Peyer's patch (tissue), 4 donors: ENCODE results near the gene RAVER2. TPM values are rescaled to one million over a fixed set of nuclear protein-coding genes. Genes with fewer than 3 reads are reported as not detected.
"Not testable (repeated sequence)": the region's sequence is repeated elsewhere in the genome, so short reads cannot be mapped to it uniquely, and the experiment has no call there.

Source experiments
- DNase-seq, 3 donors: peaks; one replicate each; pipeline ENCODE4 v3.0.0-alpha.2; 2017 to 2019
- H3K27ac ChIP-seq, 4 donors: fragments of 200-600 bp; sonication (generic); one replicate each; pipeline ENCODE4 v1.5.1; 2016 to 2019
- H3K27me3 ChIP-seq, 2 donors: fragments of 200-600 bp; sonication (generic); one replicate each; pipeline ENCODE4 v1.5.1; 2019
- H3K36me3 ChIP-seq, 3 donors: fragments of 200-600 bp; sonication (generic); one replicate each; pipeline ENCODE4 v1.5.1; 2016 to 2019
- H3K4me1 ChIP-seq, 4 donors: fragments of 200-600 bp; sonication (generic); one replicate each; pipeline ENCODE4 v1.5.1; 2016 to 2019
- H3K4me3 ChIP-seq, 4 donors: fragments of 200-600 bp; sonication (generic); 1 replicate in 3 of 4; 2 replicates in 1 of 4; pipeline ENCODE4 v1.5.1; 2016 to 2019; ENCODE audit warnings: mild to moderate bottlenecking in 1 of 4
- H3K9me3 ChIP-seq, 4 donors: fragments of 200-600 bp; sonication (generic); one replicate each; pipeline ENCODE4 v1.5.1; 2016 to 2019; ENCODE audit warnings: mild to moderate bottlenecking in 1 of 4
- POLR2A ChIP-seq, 2 donors: fragments of 450-650 bp; IDR thresholded peaks; one replicate each; pipeline ENCODE4 v1.5.1; 2017; ENCODE audit warnings: antibody characterized with exemption in 2 of 2, mild to moderate bottlenecking in 2 of 2, moderate library complexity in 2 of 2
- total RNA-seq, 4 donors: library from RNA; depleted of rRNA; stranded (reverse); fragments of >200 nt; gene quantifications; one replicate each; pipeline ENCODE4 v1.1.0, GENCODE V29; 2016
- TF ChIP-seq, protein P1 (sequence below), 6 experiments: fragments of 450-650 bp in 4 of 6; fragments of 200-600 bp in 2 of 6; sonication (generic) in 1 of 6; IDR thresholded peaks; one replicate each; pipeline ENCODE4 v1.5.1; 2017 to 2019; ENCODE audit warnings: antibody characterized with exemption in 6 of 6, mild to moderate bottlenecking in 3 of 6, moderate library complexity in 1 of 6

The RAVER2 gene
- total RNA-seq, 4 donors from 2014 or later: 26.4 to 51.5 (median 45.0) TPM

- Histone ChIP-seq H3K36me3 (peaks cover 0 to 18% (median 0%) of the 10 kb centered on the region in 3 donors), H3K9me3 (no peaks in the 10 kb centered on the region), H3K27me3 (no peaks in the 10 kb centered on the region), H3K4me3 (no peak overlapping the region), H3K27ac (no peak overlapping the region), H3K4me1 (no peaks in the 10 kb centered on the region)
- TF ChIP-seq, protein P1, sequence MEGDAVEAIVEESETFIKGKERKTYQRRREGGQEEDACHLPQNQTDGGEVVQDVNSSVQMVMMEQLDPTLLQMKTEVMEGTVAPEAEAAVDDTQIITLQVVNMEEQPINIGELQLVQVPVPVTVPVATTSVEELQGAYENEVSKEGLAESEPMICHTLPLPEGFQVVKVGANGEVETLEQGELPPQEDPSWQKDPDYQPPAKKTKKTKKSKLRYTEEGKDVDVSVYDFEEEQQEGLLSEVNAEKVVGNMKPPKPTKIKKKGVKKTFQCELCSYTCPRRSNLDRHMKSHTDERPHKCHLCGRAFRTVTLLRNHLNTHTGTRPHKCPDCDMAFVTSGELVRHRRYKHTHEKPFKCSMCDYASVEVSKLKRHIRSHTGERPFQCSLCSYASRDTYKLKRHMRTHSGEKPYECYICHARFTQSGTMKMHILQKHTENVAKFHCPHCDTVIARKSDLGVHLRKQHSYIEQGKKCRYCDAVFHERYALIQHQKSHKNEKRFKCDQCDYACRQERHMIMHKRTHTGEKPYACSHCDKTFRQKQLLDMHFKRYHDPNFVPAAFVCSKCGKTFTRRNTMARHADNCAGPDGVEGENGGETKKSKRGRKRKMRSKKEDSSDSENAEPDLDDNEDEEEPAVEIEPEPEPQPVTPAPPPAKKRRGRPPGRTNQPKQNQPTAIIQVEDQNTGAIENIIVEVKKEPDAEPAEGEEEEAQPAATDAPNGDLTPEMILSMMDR (IDR thresholded peaks at IDR 0.05): no peak
- TF ChIP-seq POLR2A (IDR thresholded peaks at IDR 0.05): no peak
- DNase-seq: no peak
Measured at GRCh38 chr1:64775113-64775512, 30.2 kb downstream of the RAVER2 start.

DNA sequence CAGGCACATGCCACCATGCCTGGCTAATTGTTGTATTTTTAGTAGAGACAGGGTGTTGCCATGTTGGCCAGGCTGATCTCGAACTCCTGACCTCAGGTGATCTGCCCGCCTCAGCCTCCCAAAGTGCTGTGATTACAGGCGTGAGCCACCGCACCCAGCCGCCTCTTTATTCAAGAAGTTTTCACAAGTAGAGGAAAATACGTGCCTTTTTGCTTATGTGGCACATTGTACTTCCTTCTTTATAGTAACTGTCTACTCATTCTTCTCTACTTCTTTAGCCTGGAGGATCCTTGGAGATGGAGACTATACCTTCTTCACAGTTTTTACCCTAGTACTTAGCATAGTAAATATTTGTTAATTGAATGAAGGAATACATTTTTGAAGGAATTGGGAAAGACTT lies 37.2 kb downstream of the RAVER2 start:
- DNase-seq, H3K4me1 ChIP-seq, H3K4me3 ChIP-seq, H3K27ac ChIP-seq, H3K27me3 ChIP-seq, H3K9me3 ChIP-seq: not testable (repeated sequence)
- H3K36me3 ChIP-seq: peaks cover 0 to 27% (median 0%) of the 10 kb centered on the region in 3 donors

DNA sequence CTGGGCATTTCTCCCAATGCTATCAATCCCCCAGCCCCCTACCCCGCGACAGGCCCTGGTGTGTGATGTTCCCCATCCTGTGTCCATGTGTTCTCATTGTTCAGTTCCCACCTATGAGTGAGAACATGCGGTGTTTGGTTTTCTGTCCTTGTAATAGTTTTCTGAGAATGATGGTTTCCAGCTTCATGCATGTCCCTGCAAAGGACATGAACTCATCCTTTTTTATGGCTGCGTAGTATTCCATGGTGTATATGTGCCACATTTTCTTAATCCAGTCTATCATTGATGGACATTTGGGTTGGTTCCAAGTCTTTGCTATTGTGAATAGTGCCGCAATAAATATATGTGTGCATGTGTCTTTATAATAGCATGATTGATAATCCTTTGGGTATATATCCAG lies 38.0 kb downstream of the RAVER2 start:
- H3K27ac ChIP-seq, H3K9me3 ChIP-seq, DNase-seq, H3K4me1 ChIP-seq, H3K27me3 ChIP-seq, H3K4me3 ChIP-seq: not testable (repeated sequence)
- H3K36me3 ChIP-seq: peaks cover 0 to 24% (median 0%) of the 10 kb centered on the region in 3 donors

GRCh38 chr1:64790832-64791487 lies 46.1 kb downstream of the RAVER2 start:
- Histone ChIP-seq H3K27me3 (no peaks in the 10 kb centered on the region), H3K36me3 (peaks cover 0 to 15% (median 0%) of the 10 kb centered on the region in 3 donors), H3K9me3 (peaks cover 0 to 6% (median 0%) of the 10 kb centered on the region in 4 donors), H3K4me3 (no peak overlapping the region), H3K4me1 (no peaks in the 10 kb centered on the region), H3K27ac (no peak overlapping the region)
- TF ChIP-seq, protein P1 (IDR thresholded peaks at IDR 0.05): no peak
- DNase-seq: no peak

GRCh38 chr1:64798872-64799271 lies 54.0 kb downstream of the RAVER2 start:
- Histone ChIP-seq H3K4me1 (peaks cover 0 to 5% (median 0%) of the 10 kb centered on the region in 4 donors), H3K4me3 (no peak overlapping the region), H3K36me3 (no peaks in the 10 kb centered on the region), H3K27ac (no peak overlapping the region), H3K27me3 (no peaks in the 10 kb centered on the region), H3K9me3 (no peaks in the 10 kb centered on the region)
- no peak for TF ChIP-seq POLR2A (IDR thresholded peaks at IDR 0.05)
- TF ChIP-seq, protein P1 (IDR thresholded peaks at IDR 0.05): no peak
- no peak for DNase-seq

DNA sequence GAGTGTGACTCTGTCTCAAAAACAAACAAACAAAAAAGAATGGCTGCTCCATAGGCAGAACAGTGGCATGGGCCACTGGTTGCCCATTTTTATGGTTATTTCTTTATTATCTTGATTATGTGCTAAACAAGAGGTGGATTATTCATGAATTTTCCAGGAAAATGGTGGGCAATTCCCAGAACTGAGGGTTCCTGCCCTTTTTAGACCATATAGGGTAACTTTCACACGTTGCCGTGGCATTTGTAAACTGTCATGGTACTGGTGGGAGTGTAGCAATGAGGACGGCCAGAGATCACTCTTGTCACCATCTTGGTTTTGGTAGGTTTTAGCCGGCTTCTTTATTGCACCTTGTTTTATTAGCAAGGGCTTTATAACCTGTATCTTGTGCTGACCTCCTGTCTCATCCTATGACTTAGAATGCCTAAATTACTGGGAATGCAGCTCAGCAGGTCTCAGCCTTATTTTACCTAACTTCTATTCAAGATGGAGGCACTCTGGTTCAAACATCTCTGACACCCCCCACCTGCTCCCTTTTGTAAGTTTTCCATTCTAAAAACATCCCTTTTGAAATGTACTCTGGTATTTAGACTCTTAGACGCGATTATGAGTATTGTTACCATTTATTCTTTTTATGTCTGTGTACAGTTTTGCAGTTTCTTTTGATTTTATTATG lies 57.1 kb downstream of the RAVER2 start:
- H3K27me3 ChIP-seq: no peaks in the 10 kb centered on the region
- DNase-seq: no peak
- TF ChIP-seq POLR2A (IDR thresholded peaks at IDR 0.05): no peak
- TF ChIP-seq, protein P1 (IDR thresholded peaks at IDR 0.05): no peak
- no peaks in the 10 kb centered on the region for H3K9me3 ChIP-seq
- H3K4me3 ChIP-seq: no peak overlapping the region
- no peaks in the 10 kb centered on the region for H3K36me3 ChIP-seq
- peaks cover 0 to 5% (median 0%) of the 10 kb centered on the region in 4 donors for H3K4me1 ChIP-seq
- no peak overlapping the region for H3K27ac ChIP-seq
